Measurements from ENCODE around the gene CLDN8. TPM values are rescaled to one million over a fixed set of nuclear protein-coding genes. Genes with fewer than 3 reads are reported as not detected.

The CLDN8 gene
- total RNA-seq, 1 donor from 2014 or later: not detected

GRCh38 chr21:30249936-30250335, 34.0 kb upstream of the CLDN8 start:
- Mint-ChIP-seq H3K27me3 (ENCODE audit: unreplicated experiment) (peaks cover 11% of the 10 kb centered on the region), H3K4me1 (ENCODE audit: unreplicated experiment) (no peaks in the 10 kb centered on the region), H3K4me3 (ENCODE audit: unreplicated experiment) (no peak overlapping the region), H3K9me3 (ENCODE audit: unreplicated experiment) (no peaks in the 10 kb centered on the region), H3K27ac (ENCODE audit: unreplicated experiment) (no peak overlapping the region), H3K36me3 (ENCODE audit: unreplicated experiment) (no peaks in the 10 kb centered on the region)
- no peak for DNase-seq (ENCODE audit: extremely low spot score, unreplicated experiment)
- no peak for TF ChIP-seq CTCF (IDR thresholded peaks at IDR 0.05)

- no peak for TF ChIP-seq CTCF (IDR thresholded peaks at IDR 0.05)
- DNase-seq (ENCODE audit: extremely low spot score, unreplicated experiment): no peak
- Mint-ChIP-seq H3K36me3 (ENCODE audit: unreplicated experiment) (no peaks in the 10 kb centered on the region), H3K4me1 (ENCODE audit: unreplicated experiment) (no peaks in the 10 kb centered on the region), H3K4me3 (ENCODE audit: unreplicated experiment) (no peak overlapping the region), H3K27ac (ENCODE audit: unreplicated experiment) (no peak overlapping the region), H3K9me3 (ENCODE audit: unreplicated experiment) (no peaks in the 10 kb centered on the region), H3K27me3 (ENCODE audit: unreplicated experiment) (peaks cover 22% of the 10 kb centered on the region)
Observed at GRCh38 chr21:30248844-30249243, 32.9 kb upstream of the CLDN8 start.

GRCh38 chr21:30245061-30245460, 29.2 kb upstream of the CLDN8 start:
- no peak for TF ChIP-seq CTCF (IDR thresholded peaks at IDR 0.05)
- no peak overlapping the region for H3K27ac Mint-ChIP-seq (ENCODE audit: unreplicated experiment)
- DNase-seq (ENCODE audit: extremely low spot score, unreplicated experiment): no peak
- H3K36me3 Mint-ChIP-seq (ENCODE audit: unreplicated experiment): no peaks in the 10 kb centered on the region
- no peaks in the 10 kb centered on the region for H3K9me3 Mint-ChIP-seq (ENCODE audit: unreplicated experiment)
- no peak overlapping the region for H3K4me3 Mint-ChIP-seq (ENCODE audit: unreplicated experiment)
- peaks cover 23% of the 10 kb centered on the region for H3K27me3 Mint-ChIP-seq (ENCODE audit: unreplicated experiment)
- no peaks in the 10 kb centered on the region for H3K4me1 Mint-ChIP-seq (ENCODE audit: unreplicated experiment)

GRCh38 chr21:30243691-30244090, 27.8 kb upstream of the CLDN8 start:
- Mint-ChIP-seq H3K4me3 (ENCODE audit: unreplicated experiment) (no peak overlapping the region), H3K27me3 (ENCODE audit: unreplicated experiment) (peaks cover 20% of the 10 kb centered on the region), H3K4me1 (ENCODE audit: unreplicated experiment) (no peaks in the 10 kb centered on the region), H3K9me3 (ENCODE audit: unreplicated experiment) (no peaks in the 10 kb centered on the region), H3K27ac (ENCODE audit: unreplicated experiment) (no peak overlapping the region), H3K36me3 (ENCODE audit: unreplicated experiment) (no peaks in the 10 kb centered on the region)
- TF ChIP-seq CTCF (IDR thresholded peaks at IDR 0.05): no peak
- DNase-seq (ENCODE audit: extremely low spot score, unreplicated experiment): no peak

- H3K27ac Mint-ChIP-seq (ENCODE audit: unreplicated experiment): no peak overlapping the region
- TF ChIP-seq CTCF (IDR thresholded peaks at IDR 0.05): no peak
- H3K4me3 Mint-ChIP-seq (ENCODE audit: unreplicated experiment): no peak overlapping the region
- peaks cover 1% of the 10 kb centered on the region for H3K4me1 Mint-ChIP-seq (ENCODE audit: unreplicated experiment)
- no peaks in the 10 kb centered on the region for H3K9me3 Mint-ChIP-seq (ENCODE audit: unreplicated experiment)
- DNase-seq (ENCODE audit: extremely low spot score, unreplicated experiment): no peak
- peaks cover 17% of the 10 kb centered on the region for H3K27me3 Mint-ChIP-seq (ENCODE audit: unreplicated experiment)
- H3K36me3 Mint-ChIP-seq (ENCODE audit: unreplicated experiment): no peaks in the 10 kb centered on the region
Observed at GRCh38 chr21:30240661-30241060, 24.8 kb upstream of the CLDN8 start.

All from osteocyte (in vitro differentiated cells).